ENCODE results near the gene CEP72. TPM values are rescaled to one million over a fixed set of nuclear protein-coding genes. Genes with fewer than 3 reads are reported as not detected.
A peak's percentile ranks its signal among the peaks of the same experiment; 100 is the strongest.

CEP72 gene
- polyA plus RNA-seq (2013, experiment 1 of 2) = 6.8 TPM
- 6.1 TPM for polyA plus RNA-seq (2013, experiment 2 of 2)

DNA sequence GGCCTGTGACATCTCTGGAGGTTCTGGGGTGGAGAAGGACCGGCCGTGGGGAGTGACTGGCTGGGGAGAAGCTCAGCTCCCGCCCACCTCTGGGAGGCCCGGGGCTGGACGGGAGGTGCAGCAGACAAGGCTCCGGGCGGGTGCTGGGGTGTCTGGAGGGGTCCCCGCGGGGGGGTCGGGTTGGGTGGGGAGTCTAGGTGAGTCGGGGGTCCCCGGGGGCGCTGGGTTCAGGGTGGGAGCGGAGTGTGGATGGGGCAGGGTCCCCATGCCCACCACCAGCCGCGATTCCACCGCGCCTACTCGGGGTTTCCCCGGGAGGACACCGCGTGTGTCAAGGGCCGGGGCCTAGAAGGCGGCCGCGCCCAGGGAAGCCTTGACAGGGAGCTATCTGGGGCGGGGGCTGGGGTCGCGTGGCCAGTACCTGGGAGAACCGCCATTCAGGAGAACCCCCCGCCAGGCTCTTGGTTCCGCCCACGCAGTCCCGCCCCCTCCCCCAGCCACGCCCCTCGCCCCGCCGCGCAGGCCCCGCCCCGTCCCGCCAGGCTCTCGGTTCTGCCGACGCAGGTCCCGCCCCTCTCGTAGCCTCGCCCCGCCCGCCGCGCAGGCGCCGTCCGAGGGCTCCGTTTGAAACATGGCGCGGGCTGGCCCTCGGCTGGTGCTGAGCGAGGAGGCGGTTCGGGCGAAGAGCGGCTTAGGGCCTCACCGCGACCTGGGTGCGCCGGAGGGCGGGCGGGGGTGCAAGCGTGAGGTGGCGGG is at the start of gene CEP72:
Gene CEP72 (plus strand): TSS at position 610 of the 756 bp plus-strand sequence. CDS start 22 bp downstream, at position 632.
- Histone ChIP-seq H2AFZ (ENCODE audit: low read length) (peak within 1 kb of the TSS; percentile 99), H3K14ac (ENCODE audit: low read length) (peak within 1 kb of the TSS; percentile 98), H3K9ac (ENCODE audit: low read depth, low read length, poor library complexity) (peak within 1 kb of the TSS; percentile 92), H2AK5ac (ENCODE audit: low read depth, low read length) (peak within 1 kb of the TSS; percentile 97), H3K4ac (ENCODE audit: low read length) (no peak within 1 kb of the TSS), H3K4me2 (ENCODE audit: insufficient read depth, low read length, poor library complexity, severe bottlenecking) (peak within 1 kb of the TSS; percentile 89), H3K27me3 (ENCODE audit: control insufficient read depth in 3 of 3, insufficient read depth in 3 of 3, low read depth in 1 of 3, low read length in 3 of 3) (peaks cover 0 to 2% (median 0%) of the 10 kb centered on the region in 3 experiments), H2BK12ac (ENCODE audit: low read length) (no peak within 1 kb of the TSS), H3K4me3 (ENCODE audit: low read length in 2 of 2) (peak within 1 kb of the TSS; percentile 63 to 97), H3K36me3 (replicated peaks in 1 of 2; ENCODE audit: control insufficient read depth in 2 of 2, insufficient read depth in 2 of 2, low read length in 2 of 2) (peaks cover 4 to 25% of the 10 kb centered on the region in 2 donors), H2BK120ac (ENCODE audit: low read depth, low read length) (peak within 1 kb of the TSS; percentile 47), H3K79me1 (ENCODE audit: low read depth, low read length) (peaks cover 13% of the 10 kb centered on the region), H3K9me3 (replicated peaks in 1 of 2; ENCODE audit: control insufficient read depth in 2 of 2, insufficient read depth in 1 of 2, low read depth in 1 of 2, low read length in 2 of 2) (peaks cover 4 to 9% of the 10 kb centered on the region in 2 donors), H4K8ac (ENCODE audit: low read depth, low read length) (no peak within 1 kb of the TSS), H2BK15ac (ENCODE audit: low read length) (no peak within 1 kb of the TSS), H3K23ac (ENCODE audit: low read depth, low read length, poor library complexity) (peak within 1 kb of the TSS; percentile 85), H3K18ac (ENCODE audit: low read length) (peak within 1 kb of the TSS; percentile 97), H4K91ac (ENCODE audit: low read depth, low read length, poor library complexity) (no peak within 1 kb of the TSS), H3K4me1 (ENCODE audit: control insufficient read depth in 2 of 2, insufficient read depth in 1 of 2, low read depth in 1 of 2, low read length in 2 of 2) (peaks cover 5 to 11% of the 10 kb centered on the region in 2 donors), H2BK5ac (ENCODE audit: low read length) (no peak within 1 kb of the TSS), H3K27ac (replicated peaks; ENCODE audit: low read length) (no peak within 1 kb of the TSS)
- no CpG with 5 or more reads among the region's 72 CpGs for WGBS, 2 donors (ENCODE audit: extremely low coverage in 2 of 2, insufficient read length in 2 of 2, insufficient replicate concordance in 1 of 2)
- DNase-seq (ENCODE audit: low spot score) = peak; percentile 85

DNA sequence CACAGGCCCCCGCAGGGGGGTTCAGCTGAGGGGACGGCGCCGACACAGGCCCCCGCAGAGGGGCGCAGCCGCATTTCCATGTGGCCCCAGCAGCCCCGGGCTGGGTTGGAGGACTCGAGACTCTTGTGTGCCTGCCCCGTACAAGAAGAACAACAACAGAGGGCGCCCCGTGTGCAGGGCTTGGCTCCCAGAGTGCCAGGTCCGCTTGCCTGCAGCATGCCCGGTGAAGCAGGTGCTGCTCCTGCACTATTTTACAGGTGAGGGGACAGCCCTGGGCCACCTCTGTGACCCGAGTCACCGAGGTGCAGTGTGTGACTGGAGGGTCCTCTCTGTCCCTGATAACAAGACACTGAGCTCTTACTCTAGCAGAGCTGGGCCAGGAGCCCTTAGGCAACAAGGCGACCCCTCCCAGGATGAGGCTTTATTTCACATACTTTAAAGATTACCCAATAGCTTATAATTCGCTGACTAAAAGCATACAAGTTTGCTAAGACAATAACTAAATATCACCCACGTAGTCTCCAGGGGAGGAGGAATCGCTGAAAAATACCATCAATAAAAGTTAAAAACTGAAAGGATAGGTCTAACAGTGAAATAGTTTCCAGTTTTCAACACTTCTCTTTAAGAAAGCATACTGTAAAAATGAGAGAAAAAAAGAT is 46.2 kb upstream of the CEP72 start:
- no peak for DNase-seq (ENCODE audit: low spot score)
- no peak overlapping the region for H3K4ac ChIP-seq (ENCODE audit: low read length)
- peak overlapping the region; percentile 38 for H3K14ac ChIP-seq (ENCODE audit: low read length)
- H2BK5ac ChIP-seq (ENCODE audit: low read length) = no peak overlapping the region
- no peak overlapping the region for H3K4me2 ChIP-seq (ENCODE audit: insufficient read depth, low read length, poor library complexity, severe bottlenecking)
- no peak overlapping the region for H2BK12ac ChIP-seq (ENCODE audit: low read length)
- H2BK120ac ChIP-seq (ENCODE audit: low read depth, low read length) = no peak overlapping the region
- no peak overlapping the region for H2BK15ac ChIP-seq (ENCODE audit: low read length)
- no peak overlapping the region for H3K23ac ChIP-seq (ENCODE audit: low read depth, low read length, poor library complexity)
- H4K8ac ChIP-seq (ENCODE audit: low read depth, low read length) = peak overlapping the region; percentile 3
- H3K4me3 ChIP-seq (ENCODE audit: low read length in 2 of 2) = no peak overlapping the region
- WGBS, 2 donors (ENCODE audit: extremely low coverage in 2 of 2, insufficient read length in 2 of 2, insufficient replicate concordance in 1 of 2) = no CpG with 5 or more reads among the region's 20 CpGs
- peaks cover under 1% of the 10 kb centered on the region for H3K79me1 ChIP-seq (ENCODE audit: low read depth, low read length)
- H4K91ac ChIP-seq (ENCODE audit: low read depth, low read length, poor library complexity) = no peak overlapping the region
- peaks cover 0 to 43% (median 12%) of the 10 kb centered on the region in 3 experiments for H3K27me3 ChIP-seq (ENCODE audit: control insufficient read depth in 3 of 3, insufficient read depth in 3 of 3, low read depth in 1 of 3, low read length in 3 of 3)
- no peaks in the 10 kb centered on the region for H3K36me3 ChIP-seq (replicated peaks in 1 of 2; ENCODE audit: control insufficient read depth in 2 of 2, insufficient read depth in 2 of 2, low read length in 2 of 2)
- H3K18ac ChIP-seq (ENCODE audit: low read length) = peak overlapping the region; percentile 64
- no peak overlapping the region for H2AFZ ChIP-seq (ENCODE audit: low read length)
- peaks cover 7 to 13% of the 10 kb centered on the region in 2 donors for H3K9me3 ChIP-seq (replicated peaks in 1 of 2; ENCODE audit: control insufficient read depth in 2 of 2, insufficient read depth in 1 of 2, low read depth in 1 of 2, low read length in 2 of 2)
- no peak overlapping the region for H2AK5ac ChIP-seq (ENCODE audit: low read depth, low read length)
- H3K4me1 ChIP-seq (ENCODE audit: control insufficient read depth in 2 of 2, insufficient read depth in 1 of 2, low read depth in 1 of 2, low read length in 2 of 2) = no peaks in the 10 kb centered on the region
- peak overlapping the region; percentile 44 for H3K9ac ChIP-seq (ENCODE audit: low read depth, low read length, poor library complexity)
- no peak overlapping the region for H3K27ac ChIP-seq (replicated peaks; ENCODE audit: low read length)

- no peak overlapping the region for H3K4me3 ChIP-seq (ENCODE audit: low read length in 2 of 2)
- no peak overlapping the region for H2BK15ac ChIP-seq (ENCODE audit: low read length)
- no peak overlapping the region for H4K91ac ChIP-seq (ENCODE audit: low read depth, low read length, poor library complexity)
- no peak for DNase-seq (ENCODE audit: low spot score)
- H2BK120ac ChIP-seq (ENCODE audit: low read depth, low read length) = no peak overlapping the region
- no peak overlapping the region for H2AFZ ChIP-seq (ENCODE audit: low read length)
- H4K8ac ChIP-seq (ENCODE audit: low read depth, low read length) = no peak overlapping the region
- H3K36me3 ChIP-seq (replicated peaks in 1 of 2; ENCODE audit: control insufficient read depth in 2 of 2, insufficient read depth in 2 of 2, low read length in 2 of 2) = no peaks in the 10 kb centered on the region
- H2BK12ac ChIP-seq (ENCODE audit: low read length) = no peak overlapping the region
- H3K27me3 ChIP-seq (ENCODE audit: control insufficient read depth in 3 of 3, insufficient read depth in 3 of 3, low read depth in 1 of 3, low read length in 3 of 3) = peaks cover 0 to 47% (median 12%) of the 10 kb centered on the region in 3 experiments
- H3K23ac ChIP-seq (ENCODE audit: low read depth, low read length, poor library complexity) = no peak overlapping the region
- no CpG with 5 or more reads among the region's 16 CpGs for WGBS, 2 donors (ENCODE audit: extremely low coverage in 2 of 2, insufficient read length in 2 of 2, insufficient replicate concordance in 1 of 2)
- no peak overlapping the region for H3K18ac ChIP-seq (ENCODE audit: low read length)
- H3K4me2 ChIP-seq (ENCODE audit: insufficient read depth, low read length, poor library complexity, severe bottlenecking) = no peak overlapping the region
- H3K4me1 ChIP-seq (ENCODE audit: control insufficient read depth in 2 of 2, insufficient read depth in 1 of 2, low read depth in 1 of 2, low read length in 2 of 2) = no peaks in the 10 kb centered on the region
- no peak overlapping the region for H2BK5ac ChIP-seq (ENCODE audit: low read length)
- H2AK5ac ChIP-seq (ENCODE audit: low read depth, low read length) = no peak overlapping the region
- H3K4ac ChIP-seq (ENCODE audit: low read length) = no peak overlapping the region
- H3K14ac ChIP-seq (ENCODE audit: low read length) = peak overlapping the region; percentile 27
- no peak overlapping the region for H3K9ac ChIP-seq (ENCODE audit: low read depth, low read length, poor library complexity)
- H3K9me3 ChIP-seq (replicated peaks in 1 of 2; ENCODE audit: control insufficient read depth in 2 of 2, insufficient read depth in 1 of 2, low read depth in 1 of 2, low read length in 2 of 2) = peaks cover 7 to 13% of the 10 kb centered on the region in 2 donors
- peaks cover 2% of the 10 kb centered on the region for H3K79me1 ChIP-seq (ENCODE audit: low read depth, low read length)
- H3K27ac ChIP-seq (replicated peaks; ENCODE audit: low read length) = no peak overlapping the region
Observed at GRCh38 chr5:566636-567309, 45.4 kb upstream of the CEP72 start.
